ENCODE data around the gene SMU1. TPM values are rescaled to one million over a fixed set of nuclear protein-coding genes. Genes with fewer than 3 reads are reported as not detected.
A peak's percentile ranks its signal among the peaks of the same experiment; 100 is the strongest.

Gene SMU1
- total RNA-seq, 4 donors from 2014 or later = 19.8 to 24.2 (median 22.1) TPM

DNA sequence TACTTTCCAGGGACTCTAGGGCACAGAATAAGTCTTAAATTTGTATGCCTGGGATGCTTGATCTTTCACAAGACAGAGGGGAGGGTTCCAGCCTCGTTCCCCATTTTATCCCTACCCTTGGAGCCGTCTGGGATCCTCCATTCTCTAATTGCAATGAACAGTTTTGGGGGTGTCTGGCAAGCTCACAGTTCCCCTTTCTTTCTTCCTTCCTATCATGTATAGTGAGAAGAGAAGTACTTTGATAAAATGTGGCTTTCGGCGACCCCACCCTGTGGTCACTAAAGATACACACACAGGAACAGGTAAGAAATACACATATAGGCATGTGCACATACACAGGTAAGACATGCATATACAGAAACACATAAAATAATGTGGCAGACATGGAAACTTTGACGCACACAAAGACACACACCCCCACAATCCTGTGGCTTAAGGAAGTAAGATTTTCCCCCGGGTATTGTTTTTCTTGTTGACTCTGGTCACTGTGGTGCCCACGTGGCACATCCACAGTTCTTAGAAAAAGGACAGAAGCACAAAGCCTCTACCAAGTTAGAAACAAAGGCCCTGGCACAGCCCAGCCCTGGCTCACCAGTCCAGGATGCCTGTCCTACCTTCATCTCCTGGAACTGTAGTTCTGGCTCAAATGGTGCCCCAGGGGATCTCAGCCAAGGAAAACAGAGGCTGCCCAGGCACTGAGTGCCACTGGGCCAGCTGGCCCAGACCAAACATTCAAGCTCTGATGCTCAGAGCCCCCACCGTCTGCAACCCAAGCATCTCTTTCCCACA, 6.3 kb upstream of the SMU1 start:
- Histone ChIP-seq H3K4me3 (replicated peaks in 1 of 3) (no peak overlapping the region), H3K9me3 (no peaks in the 10 kb centered on the region), H3K4me1 (peaks cover 0 to 6% of the 10 kb centered on the region in 2 donors), H3K27ac (peak overlapping the region in 1 of 3 donors; percentile 22), H3K36me3 (no peaks in the 10 kb centered on the region), H3K27me3 (no peaks in the 10 kb centered on the region)
- no peak for TF ChIP-seq CTCF (IDR thresholded peaks at IDR 0.05)
- TF ChIP-seq POLR2A (IDR thresholded peaks at IDR 0.05) = no peak
- 64 to 66% methylated on average over 7 to 8 of the region's 8 CpGs for WGBS, 2 donors
- intact Hi-C loops (cut with DNase I) = loop anchor here (5.0 kb wide), 1 partner anchor 85 kb away; the partner anchor contains the start of gene B4GALT1
- DNase-seq = no peak

DNA sequence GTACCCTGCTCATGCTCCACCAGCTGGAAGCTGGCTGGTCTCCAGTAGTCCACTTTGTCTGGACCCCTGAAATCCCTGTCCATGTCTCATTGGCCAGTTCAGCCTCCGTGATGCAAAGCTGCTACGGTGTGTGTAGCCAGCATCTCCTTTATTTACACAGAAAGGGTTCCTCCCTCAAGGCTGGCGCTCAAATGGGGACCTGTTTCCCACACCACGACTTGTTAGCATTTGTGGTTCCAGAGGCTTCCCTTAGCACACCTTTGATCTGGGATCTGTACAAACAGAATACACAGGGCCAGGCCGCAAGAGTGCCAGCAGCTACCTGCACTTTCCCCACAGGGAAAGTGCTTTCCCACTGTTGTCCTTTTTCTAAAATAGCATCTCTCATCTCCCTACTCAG, 5.7 kb upstream of the SMU1 start:
- Histone ChIP-seq H3K4me1 (peaks cover 0 to 6% of the 10 kb centered on the region in 2 donors), H3K27me3 (no peaks in the 10 kb centered on the region), H3K27ac (peak overlapping the region in 1 of 3 donors; percentile 22), H3K9me3 (no peaks in the 10 kb centered on the region), H3K36me3 (no peaks in the 10 kb centered on the region), H3K4me3 (replicated peaks in 1 of 3) (no peak overlapping the region)
- intact Hi-C loops (cut with DNase I) = loop anchor here (5.0 kb wide), 1 partner anchor 85 kb away; the partner anchor contains the start of gene B4GALT1
- WGBS, 2 donors = 69 to 89% methylated on average over 5 of the region's 5 CpGs
- DNase-seq = no peak
- TF ChIP-seq POLR2A (IDR thresholded peaks at IDR 0.05) (no peak), CTCF (IDR thresholded peaks at IDR 0.05) (no peak)

DNA sequence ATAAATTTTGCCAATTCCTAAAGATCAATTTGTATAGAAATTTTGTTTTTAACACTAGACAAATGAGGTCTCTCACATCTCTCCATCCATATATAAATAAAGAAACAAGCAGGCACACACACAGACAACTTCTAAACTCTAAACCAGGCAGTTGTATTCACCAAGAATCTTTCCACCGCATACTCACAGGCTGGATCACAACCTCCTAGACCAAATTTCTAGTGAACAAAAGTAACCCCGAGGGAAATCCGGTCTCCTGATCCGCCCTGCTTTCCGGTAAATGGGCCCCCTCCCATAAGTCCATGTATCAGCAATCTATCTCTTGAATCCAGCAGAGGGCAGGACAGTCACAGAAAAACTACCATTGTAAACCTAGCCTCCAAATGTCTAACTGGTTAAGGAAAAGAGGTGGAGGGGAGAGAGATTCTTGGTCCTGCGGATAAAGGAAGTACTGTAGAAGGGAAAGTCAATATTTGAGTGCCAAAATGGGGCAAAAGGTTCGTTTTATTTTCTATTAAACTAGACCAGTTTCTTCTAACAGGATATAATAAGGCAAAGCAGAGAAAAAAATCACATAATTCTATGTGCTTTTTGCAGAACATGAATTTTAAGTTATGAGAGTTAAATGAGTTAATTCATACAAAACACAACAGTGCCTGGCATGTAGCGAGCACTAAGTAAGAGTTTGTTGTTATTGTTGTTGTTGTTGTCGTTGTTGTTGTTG, 4.8 kb upstream of the SMU1 start:
- no peak overlapping the region for H3K4me3 ChIP-seq (replicated peaks in 1 of 3)
- H3K36me3 ChIP-seq = no peaks in the 10 kb centered on the region
- peak; percentile 49 to 56 for DNase-seq
- peaks cover 0 to 6% of the 10 kb centered on the region in 2 donors for H3K4me1 ChIP-seq
- 14 to 15% methylated on average over 9 of the region's 9 CpGs for WGBS, 2 donors
- no peaks in the 10 kb centered on the region for H3K9me3 ChIP-seq
- intact Hi-C loops (cut with DNase I) = loop anchor here (5.0 kb wide), 1 partner anchor 86 kb away; the partner anchor contains the start of gene B4GALT1
- H3K27ac ChIP-seq = peak overlapping the region in 2 of 3 donors; percentile 1 to 24
- no peaks in the 10 kb centered on the region for H3K27me3 ChIP-seq
- TF ChIP-seq CTCF (IDR thresholded peaks at IDR 0.05) (peak; percentile 33 to 98 (median 82)), POLR2A (IDR thresholded peaks at IDR 0.05) (no peak)

GRCh38 chr9:33080534-33080933, 4.1 kb upstream of the SMU1 start:
- Histone ChIP-seq H3K9me3 (no peaks in the 10 kb centered on the region), H3K4me3 (replicated peaks in 1 of 3) (no peak overlapping the region), H3K27me3 (no peaks in the 10 kb centered on the region), H3K27ac (no peak overlapping the region), H3K36me3 (no peaks in the 10 kb centered on the region), H3K4me1 (peaks cover 5 to 9% of the 10 kb centered on the region in 2 donors)
- WGBS, 2 donors = 68 to 74% methylated on average over 6 of the region's 6 CpGs
- TF ChIP-seq CTCF (IDR thresholded peaks at IDR 0.05) (no peak), POLR2A (IDR thresholded peaks at IDR 0.05) (no peak)
- DNase-seq = no peak
- intact Hi-C loops (cut with DNase I) = loop anchor here (5.0 kb wide), 1 partner anchor 87 kb away; the partner anchor contains the start of gene B4GALT1
